Endothelial cell of umbilical vein (primary cell): ENCODE measurements around the gene PUS1. TPM values are rescaled to one million over a fixed set of nuclear protein-coding genes. Genes with fewer than 3 reads are reported as not detected.

ENCODE experiments used
- BruUV-seq: library from RNA; stranded (reverse); fragments of 400-500 nt; replicated peaks from 2 replicates; lab custom pipeline; 2021; lab: Mats Ljungman, UMichigan
- CTCF ChIA-PET: fragments of 300-600, 350-600 bp; sonication (Branson Sonifier 250); formaldehyde crosslinking; loops from one replicate; lab custom pipeline; 2021; ENCODE audit warnings: antibody characterized with exemption, inconsistent platforms; lab: Charles Lee
- POLR2A ChIA-PET: fragments of 300-600, 350-600 bp; sonication (Branson Sonifier 250); formaldehyde crosslinking; loops from one replicate; lab custom pipeline; 2021; ENCODE audit warnings: antibody characterized with exemption, inconsistent platforms; lab: Charles Lee
- DNase-seq: peaks from one replicate; pipeline ENCODE4 v3.0.0-alpha.2; 2011; ENCODE audit warnings: low read depth, low spot score
- FAIRE-seq: peaks from 2 replicates; lab custom pipeline; 2011; peaks lifted over from hg19 to GRCh38; lab: Jason Lieb, UNC
- H2AFZ ChIP-seq: 2 replicates; pipeline ENCODE4 v1.6.0; 2012; ENCODE audit warnings: low read depth, low read length, control low read depth, inconsistent platforms
- H3K27ac ChIP-seq: 2 replicates; pipeline ENCODE4 v1.5.1; 2011; ENCODE audit warnings: low read depth, mild to moderate bottlenecking, control low read depth, low read length, moderate library complexity; ENCODE audit not compliant: insufficient read depth
- H3K27me3 ChIP-seq, 2 experiments: 2 replicates each; pipeline versions ENCODE4 v1.6.0 to v1.6.1; 2011; ENCODE audit warnings: low read length in 2 of 2, mixed read lengths in 1 of 2; ENCODE audit not compliant: control insufficient read depth in 2 of 2, insufficient read depth in 2 of 2
- H3K36me3 ChIP-seq, 2 experiments: 2 replicates in 1 of 2; 3 replicates in 1 of 2; pipeline ENCODE4 v1.5.1; 2011; ENCODE audit warnings: low read length in 2 of 2, mild to moderate bottlenecking in 1 of 2, moderate library complexity in 1 of 2; ENCODE audit not compliant: control insufficient read depth in 2 of 2, insufficient read depth in 2 of 2; ENCODE audit errors: extremely low read depth in 1 of 2
- H3K4me1 ChIP-seq: 3 replicates; pipeline ENCODE4 v1.5.1; 2011; ENCODE audit warnings: mild to moderate bottlenecking, low read length; ENCODE audit not compliant: control insufficient read depth, insufficient read depth; ENCODE audit errors: extremely low read depth
- H3K4me2 ChIP-seq: 2 replicates; pipeline ENCODE4 v1.6.1; 2011; ENCODE audit warnings: low read length, control low read depth, mixed read lengths; ENCODE audit not compliant: insufficient read depth
- H3K4me3 ChIP-seq, 3 experiments: fragments of 200-600 bp in 1 of 3; sonication (generic), shearing (Covaris generic) in 1 of 3; replicated peaks in 1 of 3; 2 replicates each; pipeline ENCODE4 v1.5.1; 2011 to 2016; ENCODE audit warnings: control low read depth in 3 of 3, low read length in 3 of 3, mild to moderate bottlenecking in 2 of 3, inconsistent platforms in 1 of 3, low read depth in 1 of 3, moderate library complexity in 1 of 3; ENCODE audit not compliant: insufficient read depth in 1 of 3
- H3K79me2 ChIP-seq: 2 replicates; pipeline ENCODE4 v1.6.0; 2012; ENCODE audit warnings: low read length, inconsistent platforms; ENCODE audit not compliant: control insufficient read depth, insufficient read depth
- H3K9ac ChIP-seq: replicated peaks from 2 replicates; pipeline ENCODE3; 2011; ENCODE audit warnings: low read length, control low read depth; ENCODE audit not compliant: insufficient read depth; ENCODE audit errors: extremely low read depth
- H3K9me1 ChIP-seq: replicated peaks from 3 replicates; pipeline ENCODE4 v1.6.0; 2011; ENCODE audit warnings: mild to moderate bottlenecking, low read length; ENCODE audit not compliant: control insufficient read depth, insufficient read depth; ENCODE audit errors: extremely low read depth
- H3K9me3 ChIP-seq: replicated peaks from 2 replicates; pipeline ENCODE4 v1.5.1; 2012; ENCODE audit warnings: low read length, inconsistent platforms; ENCODE audit not compliant: control insufficient read depth, insufficient read depth
- H4K20me1 ChIP-seq: replicated peaks from 2 replicates; pipeline ENCODE3; 2011; ENCODE audit warnings: mild to moderate bottlenecking, low read length; ENCODE audit not compliant: control insufficient read depth, insufficient read depth; ENCODE audit errors: extremely low read depth
- CTCF ChIP-seq, 2 donors: IDR thresholded peaks; 1 replicate in 1 of 2; 2 replicates in 1 of 2; pipeline ENCODE4 v1.5.1; 2011; ENCODE audit warnings: low read length in 2 of 2, mild to moderate bottlenecking in 2 of 2, moderate library complexity in 2 of 2, control low read depth in 1 of 2, inconsistent platforms in 1 of 2, low read depth in 1 of 2; ENCODE audit not compliant: insufficient read depth in 1 of 2; ENCODE audit errors: extremely low read depth in 1 of 2
- EZH2 ChIP-seq: IDR thresholded peaks from 2 replicates; pipeline ENCODE4 v1.6.1; 2012; ENCODE audit warnings: borderline replicate concordance, low read depth, mild to moderate bottlenecking, moderate library complexity, low read length, inconsistent platforms; ENCODE audit not compliant: severe bottlenecking
- FOS ChIP-seq: IDR thresholded peaks from 2 replicates; pipeline ENCODE4 v1.6.1; 2011; ENCODE audit warnings: mild to moderate bottlenecking, low read length, moderate library complexity, borderline replicate concordance; ENCODE audit not compliant: insufficient read depth
- GATA2 ChIP-seq: IDR thresholded peaks from 2 replicates; pipeline ENCODE4 v1.7.0; 2011; ENCODE audit warnings: low read depth, mild to moderate bottlenecking, moderate library complexity, mixed read lengths, low read length; ENCODE audit not compliant: insufficient read length, insufficient read depth
- JUN ChIP-seq: IDR thresholded peaks from 2 replicates; pipeline ENCODE4 v1.6.1; 2011; ENCODE audit warnings: borderline replicate concordance, low read depth; ENCODE audit not compliant: insufficient read length, insufficient read depth
- MAX ChIP-seq: IDR thresholded peaks from 2 replicates; pipeline ENCODE4 v1.6.1; 2011; ENCODE audit not compliant: insufficient read depth, insufficient read length
- MYC ChIP-seq: IDR thresholded peaks from one replicate; pipeline ENCODE4 v1.6.1; 2011; ENCODE audit warnings: mild to moderate bottlenecking, low read depth, low read length
- POLR2A ChIP-seq: IDR thresholded peaks from 2 replicates; pipeline ENCODE4 v1.6.1; 2012; ENCODE audit warnings: low read depth, mild to moderate bottlenecking, control low read depth, low read length
- POLR2AphosphoS5 ChIP-seq: IDR thresholded peaks from 2 replicates; pipeline ENCODE4 v1.6.1; 2012; ENCODE audit warnings: low read depth, mild to moderate bottlenecking, control low read depth, low read length, moderate library complexity; ENCODE audit not compliant: insufficient read depth
- dilution Hi-C: fragments of 300-500 bp; cut with MboI; formaldehyde crosslinking; loops from one replicate; pipeline ENCODE4 v1.15.0; 2019; ENCODE audit warnings: low sequenced_read_pairs; ENCODE audit not compliant: extremely low pct_ligation_motif_present
- intact Hi-C: fragments of 100-400 bp; cut with micrococcal nuclease; formaldehyde crosslinking; loops from one replicate; pipeline ENCODE4 v1.10.0; 2022
- polyA plus RNA-seq, 4 experiments: library from polyadenylated mRNA; depleted of rRNA in 3 of 4; stranded (reverse) in 3 of 4; unstranded in 1 of 4; fragments of >200 nt; gene quantifications; 2 replicates each; pipeline versions ENCODE4 v1.2.1 to v1.2.3, GENCODE V29; 2011 to 2012; ENCODE audit warnings: missing spikeins in 1 of 4
- total RNA-seq: library from RNA; stranded (reverse); gene quantifications from 2 replicates; pipeline ENCODE4 v1.2.3, GENCODE V29; 2021

Gene PUS1
- total and polyA plus RNA-seq, 2 donors (not counting 3 experiments of a cell fraction or from before 2014, with no cell fraction given): 33.9 to 52.2 TPM

- Histone ChIP-seq H3K27ac (no peak overlapping the region), H3K4me1 (peaks cover 9% of the 10 kb centered on the region), H3K4me2 (no peak overlapping the region), H2AFZ (no peak overlapping the region), H3K9me1 (no peaks in the 10 kb centered on the region), H3K4me3 (no peak overlapping the region), H3K9me3 (no peaks in the 10 kb centered on the region), H3K79me2 (peaks cover 4% of the 10 kb centered on the region), H4K20me1 (no peaks in the 10 kb centered on the region), H3K36me3 (no peaks in the 10 kb centered on the region), H3K9ac (no peak overlapping the region), H3K27me3 (peaks cover 0 to 5% of the 10 kb centered on the region in 2 experiments)
- no TSS peak for BruUV-seq
- TF ChIP-seq CTCF (IDR thresholded peaks at IDR 0.05; ENCODE audit: extremely low read depth in 1 of 2, insufficient read depth in 1 of 2, low read depth in 1 of 2, low read length in 2 of 2) (no peak), JUN (no peak), EZH2 (no peak), POLR2AphosphoS5 (no peak), MYC (no peak), MAX (no peak), FOS (no peak), POLR2A (no peak), GATA2 (no peak)
- ChIA-PET POLR2A (no interaction called here), CTCF (no interaction called here)
- intact Hi-C loops (no loop called here), dilution Hi-C loops (no loop called here)
- DNase-seq (no peak), FAIRE-seq (no peak)
Observed at GRCh38 chr12:131892711-131893604, 36.1 kb upstream of the PUS1 start.
